Activated CD8-positive, alpha-beta memory T cell treated with anti-CD3 and anti-CD28 coated beads, Interleukin-2, amount 10 ng/mL, durations not matched to agents 7 days and 5 days (primary cell): ENCODE results near the gene PRKAR2A. TPM values are rescaled to one million over a fixed set of nuclear protein-coding genes. Genes with fewer than 3 reads are reported as not detected.
"Not testable (repeated sequence)": the region's sequence is repeated elsewhere in the genome, so short reads cannot be mapped to it uniquely, and the experiment has no call there.

Source experiments
- ATAC-seq: fragments of 150-1000 bp; cut with Tn5 transposase; one replicate; pipeline ENCODE4 v1.10.0; 2021; ENCODE audit warnings: moderate library complexity
- CTCF ChIA-PET: fragments of 350-600 bp; sonication (Branson Sonifier 250); formaldehyde crosslinking; loops from one replicate; lab custom pipeline; 2021; ENCODE audit warnings: antibody characterized with exemption; lab: Charles Lee
- DNase-seq: peaks from one replicate; pipeline ENCODE4 v3.0.0-alpha.2; 2020
- H3K27ac Mint-ChIP-seq: one replicate; pipeline ENCODE4 v1.8.0; 2021; ENCODE audit warnings: mild to moderate bottlenecking, mixed read lengths
- H3K27me3 Mint-ChIP-seq: one replicate; pipeline ENCODE4 v1.8.0; 2021; ENCODE audit warnings: mixed read lengths
- H3K36me3 Mint-ChIP-seq: one replicate; pipeline ENCODE4 v1.8.0; 2021; ENCODE audit warnings: mild to moderate bottlenecking, mixed read lengths
- H3K4me1 Mint-ChIP-seq: one replicate; pipeline ENCODE4 v1.8.0; 2021; ENCODE audit warnings: mixed read lengths
- H3K4me3 Mint-ChIP-seq: one replicate; pipeline ENCODE4 v1.8.0; 2021; ENCODE audit warnings: mild to moderate bottlenecking, moderate library complexity, mixed read lengths
- H3K9me3 Mint-ChIP-seq: one replicate; pipeline ENCODE4 v1.8.0; 2022; ENCODE audit warnings: low read depth, mixed read lengths
- total RNA-seq, 2 experiments: library from RNA; stranded (reverse); gene quantifications; one replicate each; pipeline ENCODE4 v1.2.3, GENCODE V29; 2021

Gene PRKAR2A
- total RNA-seq, 2 experiments from 2014 or later, result 27.9 to 33.0 TPM

- DNase-seq, H3K4me1 Mint-ChIP-seq, H3K27ac Mint-ChIP-seq, H3K27me3 Mint-ChIP-seq, H3K4me3 Mint-ChIP-seq, H3K9me3 Mint-ChIP-seq, ATAC-seq, H3K36me3 Mint-ChIP-seq, CTCF ChIA-PET: not testable (repeated sequence)
These were observed 122.4 kb downstream of the PRKAR2A start for GRCh38 chr3:48725185-48725855.

GRCh38 chr3:48723725-48724124, 123.9 kb downstream of the PRKAR2A start:
- Mint-ChIP-seq H3K36me3 (no peaks in the 10 kb centered on the region), H3K27me3 (no peaks in the 10 kb centered on the region), H3K9me3 (no peaks in the 10 kb centered on the region), H3K4me3 (no peak overlapping the region), H3K4me1 (no peaks in the 10 kb centered on the region), H3K27ac (no peak overlapping the region)
- no peak for ATAC-seq
- no peak for DNase-seq
- CTCF ChIA-PET, result no interaction called here

- H3K4me3 Mint-ChIP-seq, H3K27ac Mint-ChIP-seq, H3K4me1 Mint-ChIP-seq, DNase-seq, H3K9me3 Mint-ChIP-seq, H3K27me3 Mint-ChIP-seq, ATAC-seq, CTCF ChIA-PET, H3K36me3 Mint-ChIP-seq: not testable (repeated sequence)
These were observed 124.4 kb downstream of the PRKAR2A start for GRCh38 chr3:48723293-48723692.

- Mint-ChIP-seq H3K4me1 (peaks cover 30% of the 10 kb centered on the region), H3K36me3 (peaks cover 24% of the 10 kb centered on the region), H3K27me3 (no peaks in the 10 kb centered on the region), H3K4me3 (peak within 1 kb of the TSS; percentile 94), H3K9me3 (no peaks in the 10 kb centered on the region), H3K27ac (peak within 1 kb of the TSS; percentile 98)
- ATAC-seq (peak; percentile 99), DNase-seq (peak; percentile 99)
- CTCF ChIA-PET, result interaction anchor here (0.9 to 2.7 kb wide), 11 partner anchors 19 to 316 kb away, joined by 3 to 11 read pairs (median 4); partner anchors contain the start of genes ARIH2, NCKIPSD, NDUFAF3 and SLC25A20
These were observed 130.5 kb downstream of the PRKAR2A start, which contains the start of gene IP6K2 for GRCh38 chr3:48716982-48717746. IP6K2 (minus strand) TSS chr3:48717221; CDS start chr3:48695291, 21,930 bp downstream.

- CTCF ChIA-PET, result interaction anchor here (0.9 to 2.7 kb wide), 11 partner anchors 20 to 316 kb away, joined by 3 to 11 read pairs (median 4); partner anchors contain the start of genes ARIH2, NDUFAF3 and SLC25A20
- Mint-ChIP-seq H3K4me1 (peaks cover 34% of the 10 kb centered on the region), H3K27ac (peak overlapping the region; percentile 98), H3K36me3 (peaks cover 28% of the 10 kb centered on the region), H3K4me3 (peak overlapping the region; percentile 94), H3K27me3 (no peaks in the 10 kb centered on the region), H3K9me3 (no peaks in the 10 kb centered on the region)
- DNase-seq, result peak; percentile 63
- peak; percentile 6 for ATAC-seq
These were observed 131.1 kb downstream of the PRKAR2A start for GRCh38 chr3:48716508-48716981.

GRCh38 chr3:48715174-48715800, 132.4 kb downstream of the PRKAR2A start:
- Mint-ChIP-seq H3K9me3 (no peaks in the 10 kb centered on the region), H3K4me1 (peaks cover 38% of the 10 kb centered on the region), H3K4me3 (peak overlapping the region; percentile 94), H3K27me3 (no peaks in the 10 kb centered on the region), H3K36me3 (peaks cover 31% of the 10 kb centered on the region), H3K27ac (peak overlapping the region; percentile 98)
- ATAC-seq (no peak), DNase-seq (no peak)
- CTCF ChIA-PET, result interaction anchor here (0.8 to 1.7 kb wide), 3 partner anchors 29 to 237 kb away, joined by 3 to 4 read pairs (median 3); partner anchors contain the start of gene NCKIPSD

- Mint-ChIP-seq H3K27me3 (no peaks in the 10 kb centered on the region), H3K9me3 (no peaks in the 10 kb centered on the region), H3K4me3 (no peak overlapping the region), H3K36me3 (peaks cover 47% of the 10 kb centered on the region), H3K27ac (no peak overlapping the region), H3K4me1 (peaks cover 51% of the 10 kb centered on the region)
- CTCF ChIA-PET, result no interaction called here
- ATAC-seq (no peak), DNase-seq (no peak)
These were observed 135.9 kb downstream of the PRKAR2A start for GRCh38 chr3:48711727-48712126.

GRCh38 chr3:48709051-48709461, 138.6 kb downstream of the PRKAR2A start:
- peaks cover 37% of the 10 kb centered on the region for H3K36me3 Mint-ChIP-seq
- CTCF ChIA-PET, result interaction anchor here (1.7 to 3.4 kb wide), 2 partner anchors 18 to 22 kb away, joined by 3 to 13 read pairs; partner anchors contain the start of gene NCKIPSD
- no peak overlapping the region for H3K4me3 Mint-ChIP-seq
- peaks cover 38% of the 10 kb centered on the region for H3K4me1 Mint-ChIP-seq
- ATAC-seq, result no peak
- no peak for DNase-seq
- no peaks in the 10 kb centered on the region for H3K27me3 Mint-ChIP-seq
- no peaks in the 10 kb centered on the region for H3K9me3 Mint-ChIP-seq
- peak overlapping the region; percentile 37 for H3K27ac Mint-ChIP-seq

GRCh38 chr3:48708481-48708889, 139.2 kb downstream of the PRKAR2A start:
- no peak for ATAC-seq
- Mint-ChIP-seq H3K4me1 (peaks cover 39% of the 10 kb centered on the region), H3K9me3 (no peaks in the 10 kb centered on the region), H3K4me3 (no peak overlapping the region), H3K27me3 (no peaks in the 10 kb centered on the region), H3K36me3 (peaks cover 37% of the 10 kb centered on the region), H3K27ac (peak overlapping the region; percentile 37)
- no peak for DNase-seq
- CTCF ChIA-PET, result interaction anchor here (1.7 to 3.4 kb wide), 3 partner anchors 17 to 32 kb away, joined by 3 to 13 read pairs (median 3); partner anchors contain the start of gene NCKIPSD

GRCh38 chr3:48707157-48707556, 140.5 kb downstream of the PRKAR2A start:
- no peak for ATAC-seq
- CTCF ChIA-PET, result interaction anchor here (1.0 to 3.4 kb wide), 4 partner anchors 21 to 282 kb away, joined by 3 to 13 read pairs (median 4); partner anchors contain the start of gene NCKIPSD
- Mint-ChIP-seq H3K27me3 (no peaks in the 10 kb centered on the region), H3K9me3 (no peaks in the 10 kb centered on the region), H3K27ac (peak overlapping the region; percentile 4), H3K4me1 (peaks cover 36% of the 10 kb centered on the region), H3K4me3 (no peak overlapping the region), H3K36me3 (peaks cover 42% of the 10 kb centered on the region)
- no peak for DNase-seq

- peaks cover 12% of the 10 kb centered on the region for H3K4me1 Mint-ChIP-seq
- CTCF ChIA-PET, result interaction anchor here (1.0 kb wide), 1 partner anchor 16 kb away, joined by 3 read pairs; the partner anchor contains the start of gene NCKIPSD
- H3K27ac Mint-ChIP-seq, result no peak overlapping the region
- no peaks in the 10 kb centered on the region for H3K27me3 Mint-ChIP-seq
- ATAC-seq, result no peak
- no peak for DNase-seq
- no peak overlapping the region for H3K4me3 Mint-ChIP-seq
- no peaks in the 10 kb centered on the region for H3K9me3 Mint-ChIP-seq
- H3K36me3 Mint-ChIP-seq, result peaks cover 33% of the 10 kb centered on the region
These were observed 145.3 kb downstream of the PRKAR2A start for GRCh38 chr3:48702320-48702920.

GRCh38 chr3:48700731-48701405, 146.8 kb downstream of the PRKAR2A start:
- Mint-ChIP-seq H3K4me3 (no peak overlapping the region), H3K36me3 (peaks cover 33% of the 10 kb centered on the region), H3K27me3 (no peaks in the 10 kb centered on the region), H3K27ac (no peak overlapping the region), H3K4me1 (peaks cover 12% of the 10 kb centered on the region), H3K9me3 (no peaks in the 10 kb centered on the region)
- no peak for ATAC-seq
- CTCF ChIA-PET, result no interaction called here
- no peak for DNase-seq
